ENCODE data around the gene CLMP.
"Not testable (repeated sequence)": the region's sequence is repeated elsewhere in the genome, so short reads cannot be mapped to it uniquely, and the experiment has no call there.

The CLMP gene

GRCh38 chr11:123135863-123136446 lies 59.1 kb downstream of the CLMP start:
- no peak for DNase-seq (ENCODE audit: low spot score)

DNA sequence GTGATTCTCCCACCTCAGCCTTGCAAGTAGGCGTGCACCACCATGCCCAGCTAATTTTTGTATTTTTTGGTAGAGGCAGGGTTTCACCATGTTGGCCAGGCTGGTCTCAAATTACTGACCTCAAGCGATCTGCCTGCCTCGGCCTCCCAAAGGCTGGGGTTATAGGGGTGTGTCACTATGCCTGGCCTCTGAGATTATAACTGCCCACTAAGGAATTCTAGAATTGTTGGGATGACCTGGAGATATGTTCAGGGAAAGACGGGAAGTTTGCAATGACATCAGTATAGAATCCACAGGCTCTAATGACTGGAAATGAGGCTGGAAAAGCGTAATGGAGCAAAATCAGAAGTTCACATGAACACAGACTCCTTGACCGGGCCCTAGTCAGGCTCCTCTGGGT lies 62.2 kb downstream of the CLMP start:
- no peak for DNase-seq (ENCODE audit: low spot score)

- DNase-seq (ENCODE audit: low spot score) = not testable (repeated sequence)
These were observed 62.8 kb downstream of the CLMP start for GRCh38 chr11:123132034-123132766.

DNA sequence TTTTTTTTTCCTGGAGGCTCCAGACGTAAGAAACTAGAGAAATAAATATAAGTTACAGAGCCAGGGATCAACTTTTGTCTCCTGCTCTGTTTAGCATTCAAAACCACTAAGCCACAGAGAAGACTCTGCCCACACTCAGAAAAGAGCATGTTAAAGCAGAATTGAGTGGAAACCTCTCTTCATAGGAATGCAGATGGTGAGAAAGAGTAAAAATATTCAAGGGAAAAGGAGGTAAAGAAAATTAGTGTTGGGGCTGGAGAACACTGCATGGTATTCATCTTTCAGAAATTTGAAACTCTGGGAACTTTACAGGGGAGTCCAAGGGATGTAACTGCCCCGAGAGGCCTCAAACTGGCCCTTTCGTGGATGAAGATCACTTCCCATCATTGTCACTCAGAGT lies 65.1 kb downstream of the CLMP start:
- no peak for DNase-seq (ENCODE audit: low spot score)

- DNase-seq (ENCODE audit: low spot score) = no peak
These were observed 69.9 kb downstream of the CLMP start for GRCh38 chr11:123125169-123125568.

GRCh38 chr11:123122852-123123251 lies 72.2 kb downstream of the CLMP start:
- no peak for DNase-seq (ENCODE audit: low spot score)

GRCh38 chr11:123122341-123122740 lies 72.7 kb downstream of the CLMP start:
- DNase-seq (ENCODE audit: low spot score) = no peak

DNA sequence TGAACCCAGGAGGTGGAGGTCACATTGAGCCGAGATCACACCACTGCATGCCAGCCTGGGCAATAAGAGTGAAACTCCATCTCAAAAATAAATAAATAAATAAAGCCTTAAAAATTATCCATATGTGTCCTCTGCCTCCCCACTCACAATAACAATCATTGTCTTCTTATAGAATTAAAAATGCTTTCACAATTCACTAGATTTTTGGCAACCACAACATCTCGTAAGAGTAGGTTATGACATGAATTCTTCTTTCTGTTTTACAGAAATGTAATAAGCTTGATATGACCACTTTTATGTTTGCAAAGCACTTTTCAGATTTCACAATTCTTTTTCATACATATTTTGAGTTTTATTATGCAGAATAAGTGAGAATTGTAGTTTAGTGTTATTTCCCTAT lies 78.6 kb downstream of the CLMP start:
- DNase-seq (ENCODE audit: low spot score) = no peak

DNA sequence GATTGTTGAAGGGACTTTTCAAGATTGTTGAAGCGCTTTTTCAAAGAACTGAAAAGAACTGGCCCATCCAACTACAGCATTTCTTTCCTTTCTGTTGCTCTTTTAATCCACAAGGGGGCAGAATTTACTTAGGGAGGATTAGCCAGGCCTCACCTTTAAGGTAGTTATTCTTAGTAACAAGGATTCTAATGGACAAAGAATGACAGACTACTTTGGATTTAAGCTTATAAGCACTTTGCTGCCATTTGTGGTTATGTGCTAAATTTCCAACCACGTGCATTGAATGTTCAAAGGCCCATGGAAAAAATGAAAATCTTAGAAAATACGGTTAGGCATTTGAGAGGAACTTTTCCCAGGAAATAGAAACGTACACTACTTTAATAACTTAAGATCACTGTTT lies 83.6 kb downstream of the CLMP start:
- peak; percentile 68 for DNase-seq (ENCODE audit: low spot score)

DNA sequence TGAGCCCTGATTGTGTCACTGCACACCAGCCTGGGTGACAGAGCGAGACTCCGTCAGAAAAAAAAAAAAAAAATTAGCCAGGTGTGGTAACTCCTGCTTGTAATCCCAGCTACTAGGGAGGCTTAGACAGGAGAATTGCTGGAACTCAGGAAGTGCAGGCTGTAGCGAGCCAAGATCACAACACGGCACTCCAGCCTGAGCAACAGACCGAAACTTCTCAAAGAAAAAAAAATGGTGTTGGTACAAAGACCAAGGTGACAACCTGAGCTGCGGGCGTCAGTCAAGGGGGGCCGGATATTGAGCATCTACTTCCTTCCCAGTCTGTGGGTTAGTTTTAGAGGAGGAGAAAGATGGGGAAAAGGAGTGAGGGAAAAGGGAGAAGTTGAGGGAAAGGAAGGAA lies 84.7 kb downstream of the CLMP start:
- no peak for DNase-seq (ENCODE audit: low spot score)

- DNase-seq (ENCODE audit: low spot score) = no peak
These were observed 87.0 kb downstream of the CLMP start for GRCh38 chr11:123107945-123108495.

DNA sequence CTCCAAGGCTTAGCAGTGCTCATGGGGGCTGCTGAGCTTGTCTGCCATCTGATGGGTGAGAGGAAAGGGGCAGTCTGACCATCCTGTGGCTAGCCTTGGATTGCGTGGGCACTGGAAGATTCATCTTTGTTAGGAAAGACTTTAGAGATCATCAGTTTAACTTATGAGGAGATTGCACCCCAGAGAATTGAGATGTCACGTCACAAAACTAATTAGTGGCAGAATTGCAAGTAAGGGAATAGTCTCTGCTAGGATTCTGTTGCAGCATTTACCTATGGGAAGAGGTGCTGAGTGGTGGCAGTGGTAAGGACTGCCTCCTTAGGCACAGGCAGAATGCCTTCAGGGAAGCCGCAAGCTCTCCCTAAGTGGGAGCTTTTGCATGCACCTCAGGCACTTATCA lies 90.4 kb downstream of the CLMP start:
- DNase-seq (ENCODE audit: low spot score) = no peak

DNA sequence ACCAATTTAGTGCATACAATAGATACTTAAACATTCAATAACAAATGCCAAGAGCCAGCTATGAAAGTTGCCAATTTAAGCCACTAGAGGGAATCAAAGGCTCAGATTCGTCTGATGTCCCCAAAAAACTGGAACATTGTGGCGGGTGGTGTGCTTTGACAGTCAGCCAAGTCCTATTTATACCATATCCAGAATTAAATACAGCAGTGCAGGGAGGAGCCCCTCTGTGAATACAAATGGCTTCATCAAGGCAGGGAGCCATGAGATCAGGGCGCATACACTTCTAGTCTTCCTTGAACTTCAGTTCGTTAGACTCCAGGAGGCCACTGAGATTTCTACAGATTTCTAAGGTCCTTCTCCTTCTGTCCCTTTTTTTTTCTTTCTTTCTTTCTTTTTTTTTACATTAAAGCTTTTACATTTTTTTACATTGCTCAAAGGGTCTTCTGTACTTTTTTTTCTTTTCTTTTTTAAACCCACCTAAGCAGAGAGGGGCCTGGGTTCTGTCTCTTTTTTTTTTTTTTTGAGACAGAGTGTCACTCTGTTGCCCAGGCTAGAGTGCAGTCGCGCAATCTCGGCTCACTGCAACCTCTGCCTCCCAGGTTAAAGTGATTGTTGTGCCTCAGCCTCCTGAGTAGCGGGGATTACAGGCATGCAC lies 91.6 kb downstream of the CLMP start:
- peak; percentile 22 for DNase-seq (ENCODE audit: low spot score)

DNA sequence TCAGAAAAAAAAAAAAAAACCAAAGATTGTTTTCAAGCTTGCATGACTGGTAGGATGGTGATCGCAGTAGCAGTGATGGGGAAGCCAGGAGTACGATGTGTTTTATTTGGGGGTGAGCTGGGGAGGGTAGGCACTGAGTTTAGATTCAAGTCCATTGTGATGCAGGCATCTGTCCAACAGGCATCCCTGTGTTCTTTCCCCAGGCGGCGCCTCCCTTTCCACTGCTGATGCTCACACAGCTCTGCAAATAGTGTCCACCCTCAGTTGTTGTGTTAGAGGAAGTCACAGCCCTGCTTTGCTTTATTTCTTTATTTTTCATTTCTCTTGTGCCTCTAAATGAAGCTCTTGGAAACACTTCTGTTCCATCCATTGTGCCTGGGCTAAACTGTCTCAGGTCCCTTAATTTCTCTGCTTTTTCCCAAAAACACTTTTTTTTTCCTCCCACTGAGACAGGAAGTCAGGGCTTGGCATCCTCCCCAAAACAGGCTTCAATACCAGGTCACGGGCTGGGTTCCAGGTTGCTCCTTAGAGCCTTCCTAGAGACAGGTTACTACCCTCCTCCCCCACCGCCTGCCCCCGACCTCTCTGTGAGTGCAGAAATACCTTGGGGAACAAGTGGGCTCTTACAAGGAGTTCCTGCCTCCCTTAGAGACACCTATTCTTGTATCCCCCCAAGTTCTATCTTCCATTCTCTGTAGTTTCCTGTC lies 94.5 kb downstream of the CLMP start:
- DNase-seq (ENCODE audit: low spot score) = no peak

- DNase-seq (ENCODE audit: low spot score) = no peak
These were observed 96.1 kb downstream of the CLMP start for GRCh38 chr11:123098990-123099389.

- DNase-seq (ENCODE audit: low spot score) = no peak
These were observed 101.3 kb downstream of the CLMP start for GRCh38 chr11:123093739-123094138.

GRCh38 chr11:123091506-123091905 lies 103.5 kb downstream of the CLMP start:
- no peak for DNase-seq (ENCODE audit: low spot score)

- not testable (repeated sequence) for DNase-seq (ENCODE audit: low spot score)
These were observed 104.9 kb downstream of the CLMP start for GRCh38 chr11:123090168-123090567.

GRCh38 chr11:123088896-123089295 lies 106.2 kb downstream of the CLMP start:
- DNase-seq (ENCODE audit: low spot score) = not testable (repeated sequence)

- not testable (repeated sequence) for DNase-seq (ENCODE audit: low spot score)
These were observed 107.4 kb downstream of the CLMP start for GRCh38 chr11:123087657-123088056.

DNA sequence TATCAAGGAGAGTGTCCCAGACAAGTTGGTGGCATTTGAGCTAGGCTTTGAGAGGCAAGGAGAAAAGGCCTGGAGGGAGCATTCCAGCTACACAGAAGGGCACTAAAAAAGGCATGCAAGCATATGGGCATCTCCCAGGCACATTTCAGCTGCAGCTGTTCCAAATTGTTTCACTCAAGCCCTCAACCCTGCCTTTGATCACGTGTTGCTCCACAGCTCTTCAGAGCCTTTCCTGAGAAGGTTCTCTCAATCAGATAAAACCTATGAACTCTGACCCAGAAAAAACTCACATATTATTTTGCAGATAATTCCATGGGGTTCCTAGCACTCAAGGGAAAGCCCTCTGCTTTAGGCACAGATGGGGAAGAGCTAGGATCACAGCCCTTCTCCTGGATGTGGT lies 108.7 kb downstream of the CLMP start:
- no peak for DNase-seq (ENCODE audit: low spot score)

DNA sequence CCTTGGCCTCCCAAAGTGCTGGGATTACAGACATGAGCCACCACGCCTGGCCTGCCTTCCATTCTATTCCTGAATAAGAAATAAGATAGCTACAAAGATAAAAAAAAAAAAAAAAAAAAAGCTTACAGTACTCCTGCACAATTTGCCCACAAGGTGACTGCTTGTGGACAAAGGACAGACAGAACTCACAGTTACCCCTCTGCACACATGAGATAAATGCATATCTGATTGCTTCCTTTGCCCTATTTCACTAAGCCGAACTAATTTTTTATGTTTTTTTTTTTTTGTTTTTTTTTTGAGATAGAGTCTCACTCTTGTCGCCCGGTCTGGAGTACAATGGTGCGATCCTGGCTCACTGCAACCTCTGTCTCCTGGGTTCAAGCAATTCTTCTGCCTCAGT lies 109.6 kb downstream of the CLMP start:
- DNase-seq (ENCODE audit: low spot score) = no peak

- DNase-seq (ENCODE audit: low spot score) = no peak
These were observed 110.6 kb downstream of the CLMP start for GRCh38 chr11:123084454-123084853.
